ENCODE data around the gene NEDD4. TPM values are rescaled to one million over a fixed set of nuclear protein-coding genes. Genes with fewer than 3 reads are reported as not detected.

NEDD4 gene
- polyA plus RNA-seq, 1 donor from 2014 or later: 1.6 TPM

DNA sequence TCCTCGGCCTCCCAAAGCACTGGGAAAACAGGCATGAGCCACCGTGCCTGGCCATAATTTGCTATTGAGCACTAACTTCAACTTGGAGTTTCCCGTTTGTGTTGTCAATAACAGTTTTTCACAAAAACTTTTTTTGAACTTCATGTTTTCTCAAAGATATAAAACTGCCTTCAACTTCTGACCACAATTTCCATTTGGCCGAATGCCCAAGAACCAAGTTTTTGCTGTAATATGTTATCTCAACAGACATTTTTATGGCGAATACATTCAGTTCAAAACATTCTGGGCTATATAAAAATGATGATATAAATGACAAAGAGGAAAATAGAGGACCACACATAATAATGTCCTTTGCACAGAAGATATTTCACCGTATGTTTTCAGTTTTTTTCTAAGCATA lies 56.4 kb downstream of the NEDD4 start:
- no peaks in the 10 kb centered on the region for H3F3A ChIP-seq (ENCODE audit: insufficient read depth, low read length, poor library complexity, severe bottlenecking)
- no peaks in the 10 kb centered on the region for H3K79me2 ChIP-seq (replicated peaks; ENCODE audit: insufficient read depth, low read length)
- no peak overlapping the region for H3K27ac ChIP-seq (ENCODE audit: low read length)
- no peaks in the 10 kb centered on the region for H3K27me3 ChIP-seq (ENCODE audit: insufficient read depth, low read depth, low read length)
- H2AFZ ChIP-seq (ENCODE audit: low read depth, low read length): no peak overlapping the region
- peaks cover 5% of the 10 kb centered on the region for H3K9me3 ChIP-seq (ENCODE audit: low read length)
- H3K9me2 ChIP-seq (ENCODE audit: insufficient read depth, low read length): no peaks in the 10 kb centered on the region
- no peak overlapping the region for H3K4me2 ChIP-seq (ENCODE audit: low read length)
- no peaks in the 10 kb centered on the region for H3K36me3 ChIP-seq (ENCODE audit: insufficient read depth, low read length)
- TF ChIP-seq, protein P1, sequence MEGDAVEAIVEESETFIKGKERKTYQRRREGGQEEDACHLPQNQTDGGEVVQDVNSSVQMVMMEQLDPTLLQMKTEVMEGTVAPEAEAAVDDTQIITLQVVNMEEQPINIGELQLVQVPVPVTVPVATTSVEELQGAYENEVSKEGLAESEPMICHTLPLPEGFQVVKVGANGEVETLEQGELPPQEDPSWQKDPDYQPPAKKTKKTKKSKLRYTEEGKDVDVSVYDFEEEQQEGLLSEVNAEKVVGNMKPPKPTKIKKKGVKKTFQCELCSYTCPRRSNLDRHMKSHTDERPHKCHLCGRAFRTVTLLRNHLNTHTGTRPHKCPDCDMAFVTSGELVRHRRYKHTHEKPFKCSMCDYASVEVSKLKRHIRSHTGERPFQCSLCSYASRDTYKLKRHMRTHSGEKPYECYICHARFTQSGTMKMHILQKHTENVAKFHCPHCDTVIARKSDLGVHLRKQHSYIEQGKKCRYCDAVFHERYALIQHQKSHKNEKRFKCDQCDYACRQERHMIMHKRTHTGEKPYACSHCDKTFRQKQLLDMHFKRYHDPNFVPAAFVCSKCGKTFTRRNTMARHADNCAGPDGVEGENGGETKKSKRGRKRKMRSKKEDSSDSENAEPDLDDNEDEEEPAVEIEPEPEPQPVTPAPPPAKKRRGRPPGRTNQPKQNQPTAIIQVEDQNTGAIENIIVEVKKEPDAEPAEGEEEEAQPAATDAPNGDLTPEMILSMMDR (IDR thresholded peaks at IDR 0.05; ENCODE audit: poor library complexity, severe bottlenecking): no peak
- TF ChIP-seq SMC3 (conservative IDR thresholded peaks at IDR 0.05; ENCODE audit: poor library complexity) (no peak), EZH2 (IDR thresholded peaks at IDR 0.05; ENCODE audit: borderline replicate concordance, insufficient read depth, low read length, poor library complexity, severe bottlenecking) (no peak), POLR2AphosphoS5 (IDR thresholded peaks at IDR 0.05) (no peak)
- H3K9ac ChIP-seq (ENCODE audit: low read length): no peak overlapping the region
- H3K4me3 ChIP-seq (ENCODE audit: low read length): no peak overlapping the region
- no peaks in the 10 kb centered on the region for H4K20me1 ChIP-seq (ENCODE audit: insufficient read depth)

DNA sequence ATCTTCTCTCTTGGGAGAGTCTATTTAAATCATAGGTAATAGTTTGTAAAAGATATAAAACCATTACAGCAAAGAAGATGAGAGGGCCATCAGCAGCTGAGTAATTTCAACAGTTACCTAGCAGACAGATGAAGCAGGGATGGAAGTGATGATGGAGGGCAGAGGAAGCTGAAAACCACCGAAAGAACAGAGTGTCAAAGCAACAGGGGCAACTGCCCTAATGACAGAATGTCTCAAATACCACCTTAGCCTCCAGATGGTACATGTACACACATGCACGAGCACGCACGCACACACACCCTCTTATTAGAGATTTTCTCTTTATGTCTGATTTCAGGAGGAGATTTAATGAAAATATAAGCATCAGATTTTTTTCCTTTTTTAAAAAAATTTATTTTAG lies 64.5 kb downstream of the NEDD4 start:
- Histone ChIP-seq H3K9me2 (ENCODE audit: insufficient read depth, low read length) (no peaks in the 10 kb centered on the region), H3K4me2 (ENCODE audit: low read length) (no peak overlapping the region), H2AFZ (ENCODE audit: low read depth, low read length) (no peak overlapping the region), H4K20me1 (ENCODE audit: insufficient read depth) (no peaks in the 10 kb centered on the region), H3K27me3 (ENCODE audit: insufficient read depth, low read depth, low read length) (no peaks in the 10 kb centered on the region), H3K4me3 (ENCODE audit: low read length) (no peak overlapping the region), H3K79me2 (replicated peaks; ENCODE audit: insufficient read depth, low read length) (no peaks in the 10 kb centered on the region), H3F3A (ENCODE audit: insufficient read depth, low read length, poor library complexity, severe bottlenecking) (no peaks in the 10 kb centered on the region), H3K9me3 (ENCODE audit: low read length) (no peaks in the 10 kb centered on the region), H3K9ac (ENCODE audit: low read length) (no peak overlapping the region), H3K36me3 (ENCODE audit: insufficient read depth, low read length) (no peaks in the 10 kb centered on the region), H3K27ac (ENCODE audit: low read length) (no peak overlapping the region)
- TF ChIP-seq EP300 (conservative IDR thresholded peaks at IDR 0.05; ENCODE audit: poor library complexity, severe bottlenecking): no peak
- no peak for TF ChIP-seq TAF1 (IDR thresholded peaks at IDR 0.05; ENCODE audit: low read depth)
- TF ChIP-seq MXI1 (conservative IDR thresholded peaks at IDR 0.05; ENCODE audit: poor library complexity, severe bottlenecking): no peak
- TF ChIP-seq RAD21 (conservative IDR thresholded peaks at IDR 0.05): no peak
- TF ChIP-seq, protein P1 (IDR thresholded peaks at IDR 0.05; ENCODE audit: poor library complexity, severe bottlenecking): no peak
- no peak for TF ChIP-seq POLR2AphosphoS5 (IDR thresholded peaks at IDR 0.05)
- TF ChIP-seq SMC3 (conservative IDR thresholded peaks at IDR 0.05; ENCODE audit: poor library complexity): no peak
- no peak for TF ChIP-seq EZH2 (IDR thresholded peaks at IDR 0.05; ENCODE audit: borderline replicate concordance, insufficient read depth, low read length, poor library complexity, severe bottlenecking)
- TF ChIP-seq, protein P2, sequence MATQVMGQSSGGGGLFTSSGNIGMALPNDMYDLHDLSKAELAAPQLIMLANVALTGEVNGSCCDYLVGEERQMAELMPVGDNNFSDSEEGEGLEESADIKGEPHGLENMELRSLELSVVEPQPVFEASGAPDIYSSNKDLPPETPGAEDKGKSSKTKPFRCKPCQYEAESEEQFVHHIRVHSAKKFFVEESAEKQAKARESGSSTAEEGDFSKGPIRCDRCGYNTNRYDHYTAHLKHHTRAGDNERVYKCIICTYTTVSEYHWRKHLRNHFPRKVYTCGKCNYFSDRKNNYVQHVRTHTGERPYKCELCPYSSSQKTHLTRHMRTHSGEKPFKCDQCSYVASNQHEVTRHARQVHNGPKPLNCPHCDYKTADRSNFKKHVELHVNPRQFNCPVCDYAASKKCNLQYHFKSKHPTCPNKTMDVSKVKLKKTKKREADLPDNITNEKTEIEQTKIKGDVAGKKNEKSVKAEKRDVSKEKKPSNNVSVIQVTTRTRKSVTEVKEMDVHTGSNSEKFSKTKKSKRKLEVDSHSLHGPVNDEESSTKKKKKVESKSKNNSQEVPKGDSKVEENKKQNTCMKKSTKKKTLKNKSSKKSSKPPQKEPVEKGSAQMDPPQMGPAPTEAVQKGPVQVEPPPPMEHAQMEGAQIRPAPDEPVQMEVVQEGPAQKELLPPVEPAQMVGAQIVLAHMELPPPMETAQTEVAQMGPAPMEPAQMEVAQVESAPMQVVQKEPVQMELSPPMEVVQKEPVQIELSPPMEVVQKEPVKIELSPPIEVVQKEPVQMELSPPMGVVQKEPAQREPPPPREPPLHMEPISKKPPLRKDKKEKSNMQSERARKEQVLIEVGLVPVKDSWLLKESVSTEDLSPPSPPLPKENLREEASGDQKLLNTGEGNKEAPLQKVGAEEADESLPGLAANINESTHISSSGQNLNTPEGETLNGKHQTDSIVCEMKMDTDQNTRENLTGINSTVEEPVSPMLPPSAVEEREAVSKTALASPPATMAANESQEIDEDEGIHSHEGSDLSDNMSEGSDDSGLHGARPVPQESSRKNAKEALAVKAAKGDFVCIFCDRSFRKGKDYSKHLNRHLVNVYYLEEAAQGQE (IDR thresholded peaks at IDR 0.05; ENCODE audit: borderline replicate concordance): no peak

Measured in neural cell (in vitro differentiated cells).